Loucy (cell line): ENCODE measurements around the gene INTS2.

Experiments
- H2AFZ ChIP-seq: fragments of 200-600 bp; sonication (generic); 2 replicates; pipeline ENCODE4 v1.6.0; 2016; ENCODE audit warnings: antibody characterized with exemption, mild to moderate bottlenecking, low read length, moderate library complexity
- H3F3A ChIP-seq: fragments of 200-600 bp; 2 replicates; pipeline ENCODE4 v1.6.0; 2016; ENCODE audit warnings: antibody characterized with exemption, low read depth, mild to moderate bottlenecking
- H3K27me3 ChIP-seq: fragments of 200-600 bp; sonication (generic); 2 replicates; pipeline ENCODE4 v1.6.1; 2014; ENCODE audit warnings: low read length, mild to moderate bottlenecking; ENCODE audit not compliant: insufficient read depth, poor library complexity, severe bottlenecking
- H3K36me3 ChIP-seq: fragments of 200-600 bp; sonication (generic); 2 replicates; pipeline ENCODE4 v1.6.1; 2016; ENCODE audit warnings: low read length; ENCODE audit not compliant: insufficient read depth
- H3K4me1 ChIP-seq: fragments of 200-600 bp; sonication (generic); 2 replicates; pipeline ENCODE4 v1.5.1; 2014; ENCODE audit warnings: low read length, mild to moderate bottlenecking; ENCODE audit not compliant: insufficient read depth, poor library complexity, severe bottlenecking
- H3K4me2 ChIP-seq: fragments of 200-600 bp; sonication (generic); 2 replicates; pipeline ENCODE4 v1.6.0; 2014; ENCODE audit warnings: antibody characterized with exemption, low read length, low read depth, mild to moderate bottlenecking; ENCODE audit not compliant: poor library complexity, severe bottlenecking
- H3K4me3 ChIP-seq: fragments of 200-600 bp; sonication (generic); 2 replicates; pipeline ENCODE4 v1.5.1; 2014; ENCODE audit warnings: low read length, mild to moderate bottlenecking, mixed read lengths; ENCODE audit not compliant: poor library complexity, severe bottlenecking
- H3K79me2 ChIP-seq: fragments of 200-600 bp; sonication (generic); 2 replicates; pipeline ENCODE4 v1.6.1; 2014; ENCODE audit warnings: low read length; ENCODE audit not compliant: insufficient read depth
- H3K9ac ChIP-seq: fragments of 200-600 bp; sonication (generic); 2 replicates; pipeline ENCODE4 v1.6.0; 2014; ENCODE audit warnings: mild to moderate bottlenecking, low read depth, low read length, moderate library complexity; ENCODE audit not compliant: poor library complexity, severe bottlenecking
- H3K9me2 ChIP-seq: fragments of 200-600 bp; sonication (generic); replicated peaks from 2 replicates; pipeline ENCODE4 v1.6.1; 2016; ENCODE audit warnings: low read depth, low read length, mixed read lengths
- H3K9me3 ChIP-seq: fragments of 200-600 bp; sonication (generic); 2 replicates; pipeline ENCODE4 v1.6.1; 2014; ENCODE audit warnings: mild to moderate bottlenecking, antibody characterized with exemption, low read length, low read depth; ENCODE audit not compliant: insufficient read depth
- H4K20me1 ChIP-seq: fragments of 200-600 bp; sonication (generic); 2 replicates; pipeline ENCODE4 v1.6.0; 2014; ENCODE audit warnings: antibody characterized with exemption, low read length, mild to moderate bottlenecking; ENCODE audit not compliant: insufficient read depth, poor library complexity, severe bottlenecking
- CTCF ChIP-seq: fragments of 200-600 bp; sonication (generic); conservative IDR thresholded peaks from 2 replicates; pipeline ENCODE4 v1.5.1; 2014; ENCODE audit warnings: mild to moderate bottlenecking, antibody characterized with exemption, low read length
- EZH2phosphoT487 ChIP-seq: fragments of 200-600 bp; IDR thresholded peaks from 2 replicates; pipeline ENCODE4 v1.6.1; 2018; ENCODE audit warnings: antibody characterized with exemption, mild to moderate bottlenecking, moderate library complexity, borderline replicate concordance

INTS2 gene

GRCh38 chr17:61833536-61834193 lies 94.1 kb downstream of the INTS2 start:
- Histone ChIP-seq H4K20me1 (no peaks in the 10 kb centered on the region), H3K36me3 (no peaks in the 10 kb centered on the region), H3K9ac (no peak overlapping the region), H3K4me1 (no peaks in the 10 kb centered on the region), H3K27me3 (no peaks in the 10 kb centered on the region), H3K9me3 (no peaks in the 10 kb centered on the region), H3K4me2 (no peak overlapping the region), H3K4me3 (no peak overlapping the region), H2AFZ (no peak overlapping the region), H3K9me2 (no peaks in the 10 kb centered on the region), H3K79me2 (no peaks in the 10 kb centered on the region), H3F3A (no peaks in the 10 kb centered on the region)
- TF ChIP-seq EZH2phosphoT487, result no peak
- TF ChIP-seq CTCF, result no peak

- Histone ChIP-seq H3K27me3 (no peaks in the 10 kb centered on the region), H3F3A (no peaks in the 10 kb centered on the region), H3K4me2 (no peak overlapping the region), H3K9ac (no peak overlapping the region), H3K36me3 (peaks cover 7% of the 10 kb centered on the region; the same call in 1 of the 2 replicates), H3K9me3 (peaks cover 6% of the 10 kb centered on the region; the same call in 1 of the 2 replicates), H3K4me1 (no peaks in the 10 kb centered on the region), H3K9me2 (no peaks in the 10 kb centered on the region), H3K79me2 (no peaks in the 10 kb centered on the region), H3K4me3 (no peak overlapping the region), H4K20me1 (no peaks in the 10 kb centered on the region), H2AFZ (no peak overlapping the region)
- TF ChIP-seq EZH2phosphoT487 (no peak), CTCF (no peak)
Measured at GRCh38 chr17:61832463-61832862, 95.3 kb downstream of the INTS2 start.

- Histone ChIP-seq H3K4me1 (no peaks in the 10 kb centered on the region), H3K27me3 (no peaks in the 10 kb centered on the region), H4K20me1 (no peaks in the 10 kb centered on the region), H3F3A (no peaks in the 10 kb centered on the region), H3K9ac (no peak overlapping the region), H2AFZ (no peak overlapping the region), H3K9me2 (no peaks in the 10 kb centered on the region), H3K79me2 (no peaks in the 10 kb centered on the region), H3K4me2 (no peak overlapping the region), H3K36me3 (peaks cover 7% of the 10 kb centered on the region; the same call in 1 of the 2 replicates), H3K4me3 (no peak overlapping the region), H3K9me3 (peaks cover 6% of the 10 kb centered on the region; the same call in 1 of the 2 replicates)
- no peak for TF ChIP-seq EZH2phosphoT487
Measured at GRCh38 chr17:61831099-61831498, 96.7 kb downstream of the INTS2 start.

GRCh38 chr17:61828694-61829093 lies 99.1 kb downstream of the INTS2 start:
- Histone ChIP-seq H3K4me3 (no peak overlapping the region), H3K79me2 (no peaks in the 10 kb centered on the region), H3K36me3 (peaks cover 7% of the 10 kb centered on the region; the same call in 1 of the 2 replicates), H4K20me1 (no peaks in the 10 kb centered on the region), H3K9ac (no peak overlapping the region), H3K9me2 (no peaks in the 10 kb centered on the region), H3K4me1 (no peaks in the 10 kb centered on the region), H3F3A (no peaks in the 10 kb centered on the region), H3K27me3 (no peaks in the 10 kb centered on the region), H3K9me3 (peaks cover 6% of the 10 kb centered on the region; the same call in 1 of the 2 replicates), H2AFZ (no peak overlapping the region), H3K4me2 (no peak overlapping the region)
- TF ChIP-seq CTCF (no peak), EZH2phosphoT487 (no peak)
